ENCODE measurements around the gene RCC1. TPM values are rescaled to one million over a fixed set of nuclear protein-coding genes. Genes with fewer than 3 reads are reported as not detected.
"Not testable (repeated sequence)": the region's sequence is repeated elsewhere in the genome, so short reads cannot be mapped to it uniquely, and the experiment has no call there.

Gene RCC1
- total and polyA plus RNA-seq, 7 experiments from 2014 or later: 9.8 to 60.7 (median 13.6) TPM

GRCh38 chr1:28470146-28470545, 35.7 kb upstream of the RCC1 start:
- Mint-ChIP-seq H3K27me3 (no peaks in the 10 kb centered on the region), H3K4me3 (no peak overlapping the region), H3K36me3 (peaks cover 9 to 34% (median 17%) of the 10 kb centered on the region in 5 donors), H3K27ac (no peak overlapping the region), H3K4me1 (peaks cover 0 to 13% (median 0%) of the 10 kb centered on the region in 7 donors), H3K9me3 (no peaks in the 10 kb centered on the region)
- ChIA-PET POLR2A (no interaction called here), CTCF (no interaction called here)
- no peak for ATAC-seq
- Histone ChIP-seq H3K9me3 (ENCODE audit: control insufficient read depth in 2 of 3, low read length in 3 of 3) (no peaks in the 10 kb centered on the region), H3K27ac (ENCODE audit: low read depth, low read length) (no peak overlapping the region), H3K27me3 (ENCODE audit: control insufficient read depth in 2 of 2, insufficient read depth in 2 of 2, low read length in 2 of 2) (no peaks in the 10 kb centered on the region), H3K4me3 (ENCODE audit: low read length) (no peak overlapping the region), H3K4me1 (ENCODE audit: control insufficient read depth in 2 of 2, insufficient read depth in 2 of 2, low read length in 2 of 2) (no peaks in the 10 kb centered on the region), H3K36me3 (ENCODE audit: control insufficient read depth in 2 of 3, insufficient read depth in 3 of 3, low read length in 3 of 3) (peaks cover 0 to 26% (median 0%) of the 10 kb centered on the region in 3 experiments)
- DNase-seq: no peak
- intact Hi-C loops (cut with micrococcal nuclease): loop anchor here in 1 of 2 donors (10.0 kb wide), 1 partner anchor 55 kb away; no protein-coding TSS in a partner anchor

- not testable (repeated sequence) for H3K27me3 Mint-ChIP-seq; H3K4me3 Mint-ChIP-seq; H3K4me1 ChIP-seq (ENCODE audit: control insufficient read depth in 2 of 2, insufficient read depth in 2 of 2, low read length in 2 of 2); H3K9me3 Mint-ChIP-seq; H3K4me1 Mint-ChIP-seq; DNase-seq; H3K27ac ChIP-seq (ENCODE audit: low read depth, low read length); H3K27ac Mint-ChIP-seq; ATAC-seq; H3K27me3 ChIP-seq (ENCODE audit: control insufficient read depth in 2 of 2, insufficient read depth in 2 of 2, low read length in 2 of 2); H3K4me3 ChIP-seq (ENCODE audit: low read length); H3K9me3 ChIP-seq (ENCODE audit: control insufficient read depth in 2 of 3, low read length in 3 of 3)
- ChIA-PET POLR2A (interaction anchor here (0.6 to 1.0 kb wide), 2 partner anchors 15 to 102 kb away, joined by 3 read pairs; no protein-coding TSS in a partner anchor), CTCF (interaction anchor here (0.6 kb wide), 1 partner anchor 38 kb away, joined by 3 read pairs; no protein-coding TSS in a partner anchor)
- peaks cover 8 to 35% (median 18%) of the 10 kb centered on the region in 5 donors for H3K36me3 Mint-ChIP-seq
- intact Hi-C loops (cut with micrococcal nuclease): loop anchor here in 1 of 2 donors (10.0 kb wide), 1 partner anchor 65 kb away; no protein-coding TSS in a partner anchor
- peaks cover 0 to 46% (median 4%) of the 10 kb centered on the region in 3 experiments for H3K36me3 ChIP-seq (ENCODE audit: control insufficient read depth in 2 of 3, insufficient read depth in 3 of 3, low read length in 3 of 3)
Measured at GRCh38 chr1:28479497-28479896, 26.3 kb upstream of the RCC1 start.

GRCh38 chr1:28480308-28480707, 25.5 kb upstream of the RCC1 start:
- H3K27ac Mint-ChIP-seq: no peak overlapping the region
- DNase-seq (no peak), ATAC-seq (no peak)
- no peaks in the 10 kb centered on the region for H3K4me1 Mint-ChIP-seq
- Histone ChIP-seq H3K27me3 (ENCODE audit: control insufficient read depth in 2 of 2, insufficient read depth in 2 of 2, low read length in 2 of 2) (no peaks in the 10 kb centered on the region), H3K36me3 (ENCODE audit: control insufficient read depth in 2 of 3, insufficient read depth in 3 of 3, low read length in 3 of 3) (peaks cover 0 to 46% (median 4%) of the 10 kb centered on the region in 3 experiments), H3K4me1 (ENCODE audit: control insufficient read depth in 2 of 2, insufficient read depth in 2 of 2, low read length in 2 of 2) (no peaks in the 10 kb centered on the region), H3K27ac (ENCODE audit: low read depth, low read length) (no peak overlapping the region), H3K4me3 (ENCODE audit: low read length) (no peak overlapping the region), H3K9me3 (ENCODE audit: control insufficient read depth in 2 of 3, low read length in 3 of 3) (no peaks in the 10 kb centered on the region)
- H3K9me3 Mint-ChIP-seq: no peaks in the 10 kb centered on the region
- H3K27me3 Mint-ChIP-seq: no peaks in the 10 kb centered on the region
- ChIA-PET POLR2A (interaction anchor here (0.6 to 1.0 kb wide), 2 partner anchors 14 to 102 kb away, joined by 3 read pairs; no protein-coding TSS in a partner anchor), CTCF (no interaction called here)
- peaks cover 8 to 31% (median 18%) of the 10 kb centered on the region in 5 donors for H3K36me3 Mint-ChIP-seq
- intact Hi-C loops (cut with micrococcal nuclease): no loop called here
- no peak overlapping the region for H3K4me3 Mint-ChIP-seq

GRCh38 chr1:28482138-28482537, 23.7 kb upstream of the RCC1 start:
- no peaks in the 10 kb centered on the region for H3K4me1 ChIP-seq (ENCODE audit: control insufficient read depth in 2 of 2, insufficient read depth in 2 of 2, low read length in 2 of 2)
- H3K27me3 ChIP-seq (ENCODE audit: control insufficient read depth in 2 of 2, insufficient read depth in 2 of 2, low read length in 2 of 2): no peaks in the 10 kb centered on the region
- ChIA-PET CTCF (interaction anchor here (0.8 kb wide), 1 partner anchor 141 kb away, joined by 5 read pairs; no protein-coding TSS in a partner anchor), POLR2A (interaction anchor here (1.4 kb wide), 1 partner anchor 12 kb away, joined by 4 read pairs; no protein-coding TSS in a partner anchor)
- no peaks in the 10 kb centered on the region for H3K9me3 Mint-ChIP-seq
- H3K4me1 Mint-ChIP-seq: no peaks in the 10 kb centered on the region
- no peak overlapping the region for H3K27ac Mint-ChIP-seq
- H3K4me3 Mint-ChIP-seq: no peak overlapping the region
- no peaks in the 10 kb centered on the region for H3K27me3 Mint-ChIP-seq
- no peak for DNase-seq
- peaks cover 0 to 43% (median 4%) of the 10 kb centered on the region in 3 experiments for H3K36me3 ChIP-seq (ENCODE audit: control insufficient read depth in 2 of 3, insufficient read depth in 3 of 3, low read length in 3 of 3)
- no peak overlapping the region for H3K4me3 ChIP-seq (ENCODE audit: low read length)
- H3K27ac ChIP-seq (ENCODE audit: low read depth, low read length): no peak overlapping the region
- no peak for ATAC-seq
- intact Hi-C loops (cut with micrococcal nuclease): no loop called here
- H3K9me3 ChIP-seq (ENCODE audit: control insufficient read depth in 2 of 3, low read length in 3 of 3): no peaks in the 10 kb centered on the region
- peaks cover 5 to 24% (median 13%) of the 10 kb centered on the region in 5 donors for H3K36me3 Mint-ChIP-seq

- Mint-ChIP-seq H3K4me3 (no peak overlapping the region), H3K36me3 (peaks cover 5 to 22% (median 13%) of the 10 kb centered on the region in 5 donors), H3K9me3 (no peaks in the 10 kb centered on the region), H3K27ac (no peak overlapping the region), H3K4me1 (no peaks in the 10 kb centered on the region), H3K27me3 (no peaks in the 10 kb centered on the region)
- H3K27ac ChIP-seq (ENCODE audit: low read depth, low read length): no peak overlapping the region
- no peak for ATAC-seq
- no peak overlapping the region for H3K4me3 ChIP-seq (ENCODE audit: low read length)
- ChIA-PET POLR2A (no interaction called here), CTCF (no interaction called here)
- DNase-seq: no peak
- no peaks in the 10 kb centered on the region for H3K27me3 ChIP-seq (ENCODE audit: control insufficient read depth in 2 of 2, insufficient read depth in 2 of 2, low read length in 2 of 2)
- H3K9me3 ChIP-seq (ENCODE audit: control insufficient read depth in 2 of 3, low read length in 3 of 3): no peaks in the 10 kb centered on the region
- intact Hi-C loops (cut with micrococcal nuclease): no loop called here
- no peaks in the 10 kb centered on the region for H3K4me1 ChIP-seq (ENCODE audit: control insufficient read depth in 2 of 2, insufficient read depth in 2 of 2, low read length in 2 of 2)
- peaks cover 0 to 40% (median 4%) of the 10 kb centered on the region in 3 experiments for H3K36me3 ChIP-seq (ENCODE audit: control insufficient read depth in 2 of 3, insufficient read depth in 3 of 3, low read length in 3 of 3)
Measured at GRCh38 chr1:28482702-28483101, 23.1 kb upstream of the RCC1 start.

GRCh38 chr1:28494737-28495136, 11.1 kb upstream of the RCC1 start:
- no peak for ATAC-seq
- ChIA-PET POLR2A (interaction anchor here (0.6 to 1.7 kb wide), 5 partner anchors 11 to 88 kb away, joined by 3 to 20 read pairs (median 5); partner anchors contain the start of gene RCC1), CTCF (interaction anchor here (0.8 kb wide), 1 partner anchor 9 kb away, joined by 4 read pairs; no protein-coding TSS in a partner anchor)
- Histone ChIP-seq H3K4me3 (ENCODE audit: low read length) (no peak overlapping the region), H3K9me3 (ENCODE audit: control insufficient read depth in 2 of 3, low read length in 3 of 3) (no peaks in the 10 kb centered on the region), H3K36me3 (ENCODE audit: control insufficient read depth in 2 of 3, insufficient read depth in 3 of 3, low read length in 3 of 3) (peaks cover 5 to 24% (median 5%) of the 10 kb centered on the region in 3 experiments), H3K4me1 (ENCODE audit: control insufficient read depth in 2 of 2, insufficient read depth in 2 of 2, low read length in 2 of 2) (no peaks in the 10 kb centered on the region), H3K27me3 (ENCODE audit: control insufficient read depth in 2 of 2, insufficient read depth in 2 of 2, low read length in 2 of 2) (no peaks in the 10 kb centered on the region), H3K27ac (ENCODE audit: low read depth, low read length) (peak overlapping the region; percentile 53)
- Mint-ChIP-seq H3K27me3 (no peaks in the 10 kb centered on the region), H3K9me3 (no peaks in the 10 kb centered on the region), H3K4me3 (peak overlapping the region in 6 of 10 donors; percentile 5 to 57 (median 32)), H3K27ac (peak overlapping the region; percentile 78 to 92 (median 85)), H3K4me1 (peaks cover 6 to 24% (median 17%) of the 10 kb centered on the region in 7 donors), H3K36me3 (peaks cover 4 to 43% (median 17%) of the 10 kb centered on the region in 5 donors)
- intact Hi-C loops (cut with micrococcal nuclease): no loop called here
- peak in 1 of 9 donors; percentile 18 for DNase-seq

GRCh38 chr1:28499553-28499952, 6.3 kb upstream of the RCC1 start:
- H3K9me3 Mint-ChIP-seq: peaks cover 0 to 1% (median 0%) of the 10 kb centered on the region in 11 donors
- no peak overlapping the region for H3K4me3 Mint-ChIP-seq
- peak overlapping the region in 1 of 9 donors; percentile 83 for H3K27ac Mint-ChIP-seq
- DNase-seq (no peak), ATAC-seq (no peak)
- peaks cover 4 to 28% (median 12%) of the 10 kb centered on the region in 5 donors for H3K36me3 Mint-ChIP-seq
- Histone ChIP-seq H3K4me3 (ENCODE audit: low read length) (no peak overlapping the region), H3K27ac (ENCODE audit: low read depth, low read length) (no peak overlapping the region), H3K27me3 (ENCODE audit: control insufficient read depth in 2 of 2, insufficient read depth in 2 of 2, low read length in 2 of 2) (no peaks in the 10 kb centered on the region), H3K4me1 (ENCODE audit: control insufficient read depth in 2 of 2, insufficient read depth in 2 of 2, low read length in 2 of 2) (no peaks in the 10 kb centered on the region), H3K9me3 (ENCODE audit: control insufficient read depth in 2 of 3, low read length in 3 of 3) (no peaks in the 10 kb centered on the region), H3K36me3 (ENCODE audit: control insufficient read depth in 2 of 3, insufficient read depth in 3 of 3, low read length in 3 of 3) (peaks cover 5 to 11% (median 5%) of the 10 kb centered on the region in 3 experiments)
- intact Hi-C loops (cut with micrococcal nuclease): no loop called here
- H3K27me3 Mint-ChIP-seq: no peaks in the 10 kb centered on the region
- CTCF ChIA-PET: no interaction called here
- POLR2A ChIA-PET: no interaction called here
- peaks cover 3 to 16% (median 11%) of the 10 kb centered on the region in 7 donors for H3K4me1 Mint-ChIP-seq

Data from naive thymus-derived CD4-positive, alpha-beta T cell (primary cell).